ENCODE results near the gene CHMP5. TPM values are rescaled to one million over a fixed set of nuclear protein-coding genes. Genes with fewer than 3 reads are reported as not detected.
A peak's percentile ranks its signal among the peaks of the same experiment; 100 is the strongest.

The CHMP5 gene
- total RNA-seq, 1 donor from 2014 or later, result 80.9 TPM

- no peaks in the 10 kb centered on the region for H3K4me1 ChIP-seq
- no peak for TF ChIP-seq CTCF (IDR thresholded peaks at IDR 0.05)
- no peak overlapping the region for H3K27ac ChIP-seq
- H3K36me3 ChIP-seq, result no peaks in the 10 kb centered on the region
- H3K4me3 ChIP-seq, result no peak overlapping the region
- H3K27me3 ChIP-seq (ENCODE audit: low read depth), result no peaks in the 10 kb centered on the region
- ATAC-seq (no peak), DNase-seq (no peak)
- no peaks in the 10 kb centered on the region for H3K9me3 ChIP-seq
- intact Hi-C loops (cut with DNase I), result no loop called here
These were observed 20.6 kb upstream of the CHMP5 start for GRCh38 chr9:33244137-33244784.

GRCh38 chr9:33245341-33245740, 19.5 kb upstream of the CHMP5 start:
- no peak overlapping the region for H3K27ac ChIP-seq
- H3K27me3 ChIP-seq (ENCODE audit: low read depth), result no peaks in the 10 kb centered on the region
- no peak for ATAC-seq
- intact Hi-C loops (cut with DNase I), result no loop called here
- no peaks in the 10 kb centered on the region for H3K9me3 ChIP-seq
- no peak overlapping the region for H3K4me3 ChIP-seq
- peaks cover 2% of the 10 kb centered on the region for H3K36me3 ChIP-seq
- H3K4me1 ChIP-seq, result no peaks in the 10 kb centered on the region
- DNase-seq, result no peak
- no peak for TF ChIP-seq CTCF (IDR thresholded peaks at IDR 0.05)

- H3K9me3 ChIP-seq, result no peaks in the 10 kb centered on the region
- intact Hi-C loops (cut with DNase I), result no loop called here
- no peak for DNase-seq
- no peak overlapping the region for H3K27ac ChIP-seq
- H3K36me3 ChIP-seq, result peaks cover 13% of the 10 kb centered on the region
- TF ChIP-seq CTCF (IDR thresholded peaks at IDR 0.05), result no peak
- H3K4me1 ChIP-seq, result no peaks in the 10 kb centered on the region
- H3K4me3 ChIP-seq, result no peak overlapping the region
- no peak for ATAC-seq
- no peaks in the 10 kb centered on the region for H3K27me3 ChIP-seq (ENCODE audit: low read depth)
These were observed 18.5 kb upstream of the CHMP5 start for GRCh38 chr9:33246269-33246860.

DNA sequence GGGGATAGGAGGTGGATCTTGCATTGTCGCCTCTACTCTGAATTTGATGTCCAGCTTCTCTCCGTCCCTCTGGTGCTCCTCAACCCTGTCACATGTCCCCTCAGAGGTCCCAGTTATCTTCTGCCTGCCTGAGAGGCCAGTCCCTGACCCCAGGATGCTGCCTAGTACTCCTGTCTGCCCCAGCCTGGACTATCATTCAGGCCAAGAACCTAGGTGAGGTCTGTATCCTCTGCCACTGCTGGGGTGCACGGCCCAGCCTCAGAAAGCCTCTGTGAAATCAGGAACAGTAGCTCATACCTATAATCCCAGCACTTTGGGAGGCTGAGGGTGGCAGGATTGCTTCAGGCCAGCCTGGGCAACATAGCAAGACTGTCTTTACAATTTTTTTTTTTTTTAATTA, 16.2 kb upstream of the CHMP5 start:
- Histone ChIP-seq H3K27ac (no peak overlapping the region), H3K4me3 (no peak overlapping the region), H3K9me3 (no peaks in the 10 kb centered on the region), H3K36me3 (peaks cover 29% of the 10 kb centered on the region), H3K4me1 (no peaks in the 10 kb centered on the region), H3K27me3 (ENCODE audit: low read depth) (no peaks in the 10 kb centered on the region)
- no peak for ATAC-seq
- TF ChIP-seq CTCF (IDR thresholded peaks at IDR 0.05), result no peak
- intact Hi-C loops (cut with DNase I), result no loop called here
- no peak for DNase-seq

GRCh38 chr9:33249087-33249658, 15.7 kb upstream of the CHMP5 start:
- Histone ChIP-seq H3K27ac (no peak overlapping the region), H3K4me3 (no peak overlapping the region), H3K36me3 (peaks cover 34% of the 10 kb centered on the region), H3K27me3 (ENCODE audit: low read depth) (no peaks in the 10 kb centered on the region), H3K9me3 (no peaks in the 10 kb centered on the region), H3K4me1 (no peaks in the 10 kb centered on the region)
- intact Hi-C loops (cut with DNase I), result no loop called here
- DNase-seq, result no peak
- TF ChIP-seq CTCF (IDR thresholded peaks at IDR 0.05), result no peak
- peak in 1 of 2 donors; percentile 39 for ATAC-seq
